A549 (cell line): ENCODE results near the gene IL1RN. TPM values are rescaled to one million over a fixed set of nuclear protein-coding genes. Genes with fewer than 3 reads are reported as not detected.

ENCODE experiments used
- ATAC-seq, 2 experiments: fragments of 200-7000 bp in 1 of 2; fragments of >200 bp in 1 of 2; cut with Nextera tagmentation in 1 of 2; cut with Tn5 transposase in 1 of 2; 3 replicates each; pipeline versions ENCODE4 v1.8.0 to v1.9.1; 2018 to 2020; ENCODE audit warnings: mild to moderate bottlenecking in 1 of 2, moderate library complexity in 1 of 2
- CTCF ChIA-PET: fragments of 300-600 bp; sonication (Branson Sonifier 250); formaldehyde crosslinking; extraction: SDS; loops from one replicate; lab custom pipeline; 2021; ENCODE audit warnings: antibody characterized with exemption, inconsistent platforms; lab: Yijun Ruan, JAX
- POLR2A ChIA-PET: fragments of 350-600 bp; formaldehyde crosslinking; extraction: SDS; loops from one replicate; lab custom pipeline; 2021; ENCODE audit warnings: antibody characterized with exemption, inconsistent platforms; lab: Yijun Ruan, JAX
- DNase-seq, 2 experiments: peaks; one replicate each; pipeline versions ENCODE4 v3.0.0 to v3.0.0-alpha.2; 2011 to 2016; ENCODE audit warnings: low read depth in 1 of 2, low spot score in 1 of 2
- FAIRE-seq: peaks from 2 replicates; lab custom pipeline; 2011; peaks lifted over from hg19 to GRCh38; lab: Jason Lieb, UNC
- H3K27ac ChIP-seq, 2 experiments: fragments of >200 bp; sonication (Bioruptor Twin); formaldehyde crosslinking; 3 replicates each; pipeline ENCODE4 v1.5.1; 2016 to 2017
- H3K4me1 ChIP-seq: fragments of >200 bp; sonication (Bioruptor Twin); formaldehyde crosslinking; 3 replicates; pipeline ENCODE4 v1.6.1; 2016
- H3K4me2 ChIP-seq: fragments of >200 bp; sonication (Bioruptor Twin); formaldehyde crosslinking; 3 replicates; pipeline ENCODE4 v1.6.1; 2016
- H3K4me3 ChIP-seq: fragments of >200 bp; sonication (Bioruptor Twin); formaldehyde crosslinking; 3 replicates; pipeline ENCODE4 v1.5.1; 2016
- H3K9me3 ChIP-seq: fragments of >200 bp; sonication (Bioruptor Twin); formaldehyde crosslinking; 3 replicates; pipeline ENCODE4 v1.6.1; 2016
- CBX2 ChIP-seq: fragments of 200-600 bp; sonication (generic); IDR thresholded peaks from 2 replicates; pipeline ENCODE4 v1.6.1; 2016; ENCODE audit warnings: low read depth, mild to moderate bottlenecking, borderline replicate concordance
- CEBPB ChIP-seq, 2 experiments: fragments of >200 bp in 1 of 2; sonication (Bioruptor Twin) in 1 of 2; formaldehyde crosslinking in 1 of 2; IDR thresholded peaks; 2 replicates each; pipeline ENCODE4 v1.6.1; 2012 to 2016
- CHD2 ChIP-seq: fragments of 150-350 bp; IDR thresholded peaks from 2 replicates; pipeline ENCODE4 v1.6.1; 2014; ENCODE audit warnings: low read length; ENCODE audit not compliant: partially characterized antibody
- E2F6 ChIP-seq: IDR thresholded peaks from 2 replicates; pipeline ENCODE4 v1.6.1; 2012; ENCODE audit warnings: low read depth, borderline replicate concordance
- EHF ChIP-seq: fragments of 250-450 bp; sonication (Bioruptor Pico); IDR thresholded peaks from 2 replicates; pipeline ENCODE4 v1.5.0; 2020; ENCODE audit warnings: mild to moderate bottlenecking
- EP300 ChIP-seq, 2 experiments: fragments of >200 bp; sonication (Bioruptor Twin); formaldehyde crosslinking; IDR thresholded peaks; 2 replicates in 1 of 2; 3 replicates in 1 of 2; pipeline ENCODE4 v1.6.1; 2016 to 2017
- FOSL2 ChIP-seq, 2 experiments: fragments of 450-650 bp in 1 of 2; fragments of >200 bp in 1 of 2; sonication (Bioruptor Twin) in 1 of 2; formaldehyde crosslinking; IDR thresholded peaks; 2 replicates each; pipeline versions ENCODE4 v1.5.0 to v1.6.1; 2016 to 2020; ENCODE audit warnings: mild to moderate bottlenecking in 1 of 2, moderate library complexity in 1 of 2
- HEYL ChIP-seq: fragments of 250-450 bp; sonication (Bioruptor Pico); IDR thresholded peaks from 2 replicates; pipeline ENCODE4 v1.8.0; 2021; ENCODE audit warnings: mild to moderate bottlenecking, moderate library complexity
- HOXB13 ChIP-seq: fragments of 250-450 bp; sonication (Bioruptor Pico); IDR thresholded peaks from 2 replicates; pipeline ENCODE4 v1.5.0; 2020; ENCODE audit warnings: low read depth, mild to moderate bottlenecking, moderate library complexity
- KDM5A ChIP-seq: fragments of 200-600 bp; sonication (generic); IDR thresholded peaks from 2 replicates; pipeline ENCODE4 v1.6.1; 2016; ENCODE audit warnings: antibody characterized with exemption, mild to moderate bottlenecking
- MAX ChIP-seq: IDR thresholded peaks from 2 replicates; pipeline ENCODE4 v1.6.1; 2012
- POLR2A ChIP-seq: IDR thresholded peaks from 2 replicates; pipeline ENCODE4 v1.6.1; 2012; ENCODE audit warnings: mild to moderate bottlenecking, low read length
- RCOR1 ChIP-seq: fragments of 150-350 bp; IDR thresholded peaks from 2 replicates; pipeline ENCODE4 v1.6.1; 2014; ENCODE audit warnings: antibody characterized with exemption, low read length, low read depth
- SMC3 ChIP-seq: fragments of >200 bp; sonication (Bioruptor Twin); formaldehyde crosslinking; IDR thresholded peaks from 3 replicates; pipeline ENCODE4 v1.6.1; 2018; ENCODE audit warnings: inconsistent platforms
- SREBF2 ChIP-seq: fragments of 450-650 bp; IDR thresholded peaks from 2 replicates; pipeline ENCODE4 v1.6.1; 2014; ENCODE audit warnings: mild to moderate bottlenecking, moderate library complexity
- TP53 ChIP-seq: fragments of 250-450 bp; sonication (Bioruptor Pico); IDR thresholded peaks from 2 replicates; pipeline ENCODE4 v1.5.0; 2021; ENCODE audit warnings: mild to moderate bottlenecking, moderate library complexity
- ZC3H11A ChIP-seq: fragments of 450-650 bp; IDR thresholded peaks from 2 replicates; pipeline ENCODE4 v1.6.1; 2014; ENCODE audit warnings: antibody characterized with exemption, mild to moderate bottlenecking
- WGBS: methylation state at CpG from one replicate; pipeline ENCODE4 v1.1.6; 2017; ENCODE audit errors: missing lambda C conversion rate; 5-methylcytosine and 5-hydroxymethylcytosine counted together
- polyA plus RNA-seq, 4 experiments: library from polyadenylated mRNA; depleted of rRNA in 3 of 4; stranded (reverse); fragments of >200 nt; fragmentation: RNase III in 1 of 4; extraction: RNeasy Plus Mini Kit Qiagen cat#74134 plus additional on column Dnase treatment in 1 of 4; gene quantifications; 2 replicates in 3 of 4; 3 replicates in 1 of 4; pipeline ENCODE4 v1.2.3, GENCODE V29; 2011 to 2017
- TF ChIP-seq, protein P1 (sequence below): IDR thresholded peaks from 2 replicates; pipeline ENCODE4 v1.6.1; 2012
- TF ChIP-seq, protein P2 (sequence below): fragments of 250-450 bp; sonication (Bioruptor Pico); IDR thresholded peaks from 2 replicates; pipeline ENCODE4 v1.5.0; 2020; ENCODE audit warnings: low read depth, mild to moderate bottlenecking, moderate library complexity

The IL1RN gene
- polyA plus RNA-seq, 2 of the 4 experiments (the other 2 are of a cell fraction) = 0.13 TPM; not detected in 1

GRCh38 chr2:113156278-113157117, 29.1 kb downstream of the IL1RN start:
- DNase-seq (no peak), ATAC-seq (no peak), FAIRE-seq (no peak)
- POLR2A ChIA-PET = interaction anchor here (0.9 to 2.0 kb wide), 2 partner anchors 10 to 42 kb away, joined by 3 to 7 read pairs; no protein-coding TSS in a partner anchor
- H3K4me3 ChIP-seq = peak overlapping the region; percentile 66
- TF ChIP-seq, protein P1, sequence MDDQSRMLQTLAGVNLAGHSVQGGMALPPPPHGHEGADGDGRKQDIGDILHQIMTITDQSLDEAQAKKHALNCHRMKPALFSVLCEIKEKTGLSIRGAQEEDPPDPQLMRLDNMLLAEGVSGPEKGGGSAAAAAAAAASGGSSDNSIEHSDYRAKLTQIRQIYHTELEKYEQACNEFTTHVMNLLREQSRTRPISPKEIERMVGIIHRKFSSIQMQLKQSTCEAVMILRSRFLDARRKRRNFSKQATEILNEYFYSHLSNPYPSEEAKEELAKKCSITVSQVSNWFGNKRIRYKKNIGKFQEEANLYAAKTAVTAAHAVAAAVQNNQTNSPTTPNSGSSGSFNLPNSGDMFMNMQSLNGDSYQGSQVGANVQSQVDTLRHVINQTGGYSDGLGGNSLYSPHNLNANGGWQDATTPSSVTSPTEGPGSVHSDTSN = no peak
- TF ChIP-seq SREBF2 = no peak
- no peak for TF ChIP-seq KDM5A
- TF ChIP-seq, protein P2, sequence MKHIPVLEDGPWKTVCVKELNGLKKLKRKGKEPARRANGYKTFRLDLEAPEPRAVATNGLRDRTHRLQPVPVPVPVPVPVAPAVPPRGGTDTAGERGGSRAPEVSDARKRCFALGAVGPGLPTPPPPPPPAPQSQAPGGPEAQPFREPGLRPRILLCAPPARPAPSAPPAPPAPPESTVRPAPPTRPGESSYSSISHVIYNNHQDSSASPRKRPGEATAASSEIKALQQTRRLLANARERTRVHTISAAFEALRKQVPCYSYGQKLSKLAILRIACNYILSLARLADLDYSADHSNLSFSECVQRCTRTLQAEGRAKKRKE (CRISPR knock-in tag) = no peak
- TF ChIP-seq EP300 (IDR thresholded peaks at IDR 0.05) = no peak
- TF ChIP-seq RCOR1 = no peak
- TF ChIP-seq CEBPB (IDR thresholded peaks at IDR 0.05) = no peak
- H3K27ac ChIP-seq = peak overlapping the region; percentile 85 to 96
- CTCF ChIA-PET = interaction anchor here (1.1 to 5.6 kb wide), 7 partner anchors 12 to 234 kb away, joined by 3 to 46 read pairs (median 7); no protein-coding TSS in a partner anchor
- H3K4me2 ChIP-seq = peak overlapping the region; percentile 87
- WGBS = 72% methylated on average over 10 of the region's 10 CpGs
- no peaks in the 10 kb centered on the region for H3K9me3 ChIP-seq
- H3K4me1 ChIP-seq = peaks cover 23% of the 10 kb centered on the region

DNA sequence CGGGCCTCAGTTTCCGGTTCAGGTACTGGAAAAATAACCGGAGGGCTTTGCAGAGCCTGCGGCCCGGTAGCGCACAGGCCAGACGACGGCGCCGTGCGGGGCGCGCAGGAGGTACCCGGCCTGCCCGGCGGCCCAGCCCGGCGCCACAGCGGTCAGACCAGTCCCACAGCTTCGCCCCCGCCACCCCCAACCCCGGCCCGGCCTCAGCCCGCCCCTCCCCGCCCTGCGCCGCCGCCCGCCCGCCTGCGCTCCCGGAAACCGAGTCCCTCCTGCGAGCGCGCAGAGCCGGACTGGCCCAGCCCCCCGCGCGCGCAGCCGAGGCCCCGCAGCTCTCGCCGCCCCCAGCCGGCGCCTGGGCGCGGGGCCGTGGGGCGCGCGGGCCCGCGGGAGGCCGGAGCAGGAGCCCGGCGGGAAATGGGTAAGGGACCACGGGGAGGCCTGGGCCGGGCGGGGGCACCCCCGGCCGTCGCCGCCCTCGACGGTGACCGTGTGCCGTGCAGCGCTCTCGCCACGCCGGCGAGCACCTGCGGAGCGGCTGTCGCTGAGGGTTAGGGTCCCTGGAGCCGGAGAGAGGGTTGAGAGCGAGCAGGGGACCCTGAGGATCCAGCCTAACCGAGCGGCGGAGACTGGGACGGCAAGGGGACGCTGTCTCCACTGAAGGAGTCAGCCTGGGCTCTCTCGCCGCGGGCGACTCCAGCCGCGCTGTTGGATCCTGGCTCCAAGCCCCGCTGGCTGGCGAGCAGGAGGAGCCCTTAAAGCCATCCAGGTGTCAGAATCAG, 29.9 kb downstream of the IL1RN start:
- DNase-seq = no peak

DNA sequence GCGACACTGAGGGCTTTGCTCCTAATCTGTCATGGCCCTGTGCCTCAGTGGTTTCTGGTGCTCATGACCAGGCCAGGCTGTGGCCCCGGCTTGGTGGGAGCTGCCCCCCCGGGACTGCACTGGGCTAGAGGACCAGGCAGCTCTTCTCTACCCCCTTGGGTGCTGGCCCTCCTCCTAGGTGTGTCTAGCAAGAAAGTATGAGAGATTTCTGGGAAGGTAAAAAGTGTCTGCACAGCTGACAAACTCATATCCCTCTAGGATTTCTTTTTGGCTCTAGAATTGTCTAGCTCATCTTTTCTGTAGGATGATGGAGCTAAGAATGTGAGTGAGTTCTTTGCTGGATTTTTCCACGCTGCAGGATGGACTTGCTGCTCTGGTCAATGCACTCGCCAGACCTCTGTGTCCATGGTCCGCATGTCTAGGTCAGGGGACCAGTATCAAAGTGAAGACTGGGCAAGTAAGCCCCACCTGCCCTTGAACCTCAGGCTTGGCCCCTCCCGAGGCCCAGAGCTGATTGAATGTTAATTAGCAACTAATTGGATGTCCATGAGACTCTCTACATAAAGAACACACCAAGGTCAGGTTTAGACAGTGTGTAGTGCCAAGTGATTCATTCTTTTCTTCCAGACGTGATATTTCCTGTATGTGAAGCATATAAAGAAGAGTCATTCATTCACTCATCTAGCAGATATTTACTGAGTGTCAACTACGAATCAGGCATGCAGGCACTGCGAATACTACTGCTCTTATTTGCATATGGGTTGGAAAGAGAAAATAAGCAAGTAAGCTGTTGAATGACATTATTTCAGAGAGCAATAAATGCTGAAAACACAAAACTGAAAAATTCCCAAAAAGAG, 30.7 kb downstream of the IL1RN start:
- FAIRE-seq = no peak
- ATAC-seq = peak; percentile 37 to 76; a peak in 3 of 6 replicates
- TF ChIP-seq FOSL2 (IDR thresholded peaks at IDR 0.05) = no peak
- TF ChIP-seq FOSL2 (CRISPR knock-in tag; IDR thresholded peaks at IDR 0.05) = peak; percentile 57
- no peak for TF ChIP-seq HOXB13
- no peak for TF ChIP-seq SREBF2
- TF ChIP-seq SMC3 = no peak
- Histone ChIP-seq H3K4me2 (peak overlapping the region; percentile 87), H3K9me3 (no peaks in the 10 kb centered on the region), H3K4me1 (peaks cover 23% of the 10 kb centered on the region), H3K27ac (peak overlapping the region; percentile 85 to 96), H3K4me3 (peak overlapping the region; percentile 66)
- DNase-seq = peak in 1 of 2 experiments; percentile 26
- 42% methylated on average over 10 of the region's 10 CpGs for WGBS
- ChIA-PET CTCF (interaction anchor here (0.8 to 5.6 kb wide), 9 partner anchors 14 to 232 kb away, joined by 3 to 46 read pairs (median 7); no protein-coding TSS in a partner anchor), POLR2A (interaction anchor here (0.6 to 1.6 kb wide), 2 partner anchors 41 to 262 kb away, joined by 5 read pairs; no protein-coding TSS in a partner anchor)

More for the DNA sequence above, 29.9 kb downstream of the IL1RN start:
- Histone ChIP-seq H3K27ac (peak overlapping the region; percentile 85 to 96), H3K4me3 (peak overlapping the region; percentile 66), H3K4me1 (peaks cover 23% of the 10 kb centered on the region), H3K9me3 (no peaks in the 10 kb centered on the region), H3K4me2 (peak overlapping the region; percentile 87)
- ChIA-PET CTCF (interaction anchor here (1.2 to 5.6 kb wide), 6 partner anchors 13 to 233 kb away, joined by 4 to 46 read pairs (median 7); no protein-coding TSS in a partner anchor), POLR2A (interaction anchor here (0.9 to 2.0 kb wide), 3 partner anchors 9 to 42 kb away, joined by 3 to 7 read pairs (median 5); no protein-coding TSS in a partner anchor)
- 25% methylated on average over 27 of the region's 92 CpGs for WGBS
- 0 out of 2 replicates have a peak, but pooled peaks have one; percentile 29 for TF ChIP-seq E2F6
- TF ChIP-seq TP53 (CRISPR knock-in tag) = no peak
- TF ChIP-seq CBX2 = no peak
- TF ChIP-seq EHF (CRISPR knock-in tag) = no peak
- no peak for TF ChIP-seq CHD2
- TF ChIP-seq POLR2A = no peak; the same call in 1 of the 2 replicates
- TF ChIP-seq ZC3H11A = no peak
- peak; percentile 65 for TF ChIP-seq MAX
- no peak for TF ChIP-seq HEYL (CRISPR knock-in tag)
- ATAC-seq = peak; percentile 69 to 81
- no peak for FAIRE-seq
